ENCODE measurements around the gene OR12D1. TPM values are rescaled to one million over a fixed set of nuclear protein-coding genes. Genes with fewer than 3 reads are reported as not detected.

OR12D1 gene
- total RNA-seq, 1 donor from 2014 or later = not detected

DNA sequence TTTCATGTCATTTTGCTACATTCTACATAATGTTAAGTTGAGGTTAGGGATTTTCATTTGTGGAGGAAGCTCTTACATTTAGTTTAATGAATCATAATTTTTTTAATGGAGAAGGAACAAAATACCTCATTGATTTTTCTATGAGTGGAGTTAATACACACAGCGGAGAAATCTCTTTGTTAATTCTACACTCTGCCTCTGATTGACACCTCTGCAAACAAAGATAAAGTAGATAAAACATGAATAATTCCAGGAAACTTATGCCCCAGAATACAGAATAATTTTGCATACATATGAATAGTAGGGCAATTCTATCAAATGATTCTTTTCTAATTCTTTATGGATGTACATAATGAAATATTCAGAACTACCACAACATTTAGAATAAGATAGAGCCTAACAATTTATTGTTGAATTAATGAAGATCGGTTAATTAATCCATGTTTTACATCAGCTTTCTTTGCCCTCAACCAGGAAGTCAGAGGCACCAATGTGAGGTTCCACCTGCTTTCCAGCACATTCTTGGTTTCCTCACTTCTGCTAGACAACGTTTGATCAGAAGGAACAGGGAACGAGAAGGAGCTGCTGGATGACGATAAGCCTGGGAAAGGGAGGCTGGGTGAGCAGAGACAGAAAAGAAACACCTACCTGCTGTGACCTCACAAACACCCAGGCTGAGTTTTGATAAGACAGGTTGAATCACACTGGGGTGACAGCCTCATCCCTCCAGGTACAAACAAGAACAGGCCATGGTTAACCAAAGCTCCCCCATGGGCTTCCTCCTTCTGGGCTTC lies 46.5 kb downstream of the OR12D1 start:
- ATAC-seq = no peak
- DNase-seq (ENCODE audit: missing footprints) = no peak
- intact Hi-C loops (cut with DNase I) = no loop called here

DNA sequence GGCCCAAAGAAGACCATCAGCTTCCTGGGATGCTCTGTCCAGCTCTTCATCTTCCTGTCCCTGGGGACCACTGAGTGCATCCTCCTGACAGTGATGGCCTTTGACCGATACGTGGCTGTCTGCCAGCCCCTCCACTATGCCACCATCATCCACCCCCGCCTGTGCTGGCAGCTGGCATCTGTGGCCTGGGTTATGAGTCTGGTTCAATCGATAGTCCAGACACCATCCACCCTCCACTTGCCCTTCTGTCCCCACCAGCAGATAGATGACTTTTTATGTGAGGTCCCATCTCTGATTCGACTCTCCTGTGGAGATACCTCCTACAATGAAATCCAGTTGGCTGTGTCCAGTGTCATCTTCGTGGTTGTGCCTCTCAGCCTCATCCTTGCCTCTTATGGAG lies 47.3 kb downstream of the OR12D1 start:
- ATAC-seq (no peak), DNase-seq (ENCODE audit: missing footprints) (no peak)
- intact Hi-C loops (cut with DNase I) = no loop called here

DNA sequence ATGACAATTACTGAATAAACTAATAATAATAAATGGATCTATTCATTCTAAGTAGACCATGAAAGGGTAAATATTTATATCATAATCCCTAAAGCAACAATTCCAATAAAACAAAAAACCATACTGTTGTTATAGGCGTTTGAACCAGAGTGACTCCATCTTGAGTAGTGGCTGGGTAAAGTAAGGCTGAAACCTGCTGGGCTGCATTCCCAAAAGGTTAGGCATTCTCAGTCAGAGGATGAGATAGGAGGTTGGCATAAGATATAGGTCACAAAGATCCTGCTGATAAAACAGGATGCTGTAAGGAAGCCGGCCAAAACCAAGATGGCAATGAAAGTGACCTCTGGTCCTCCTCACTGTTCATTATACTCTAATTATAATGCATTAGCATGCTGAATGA lies 50.6 kb downstream of the OR12D1 start:
- ATAC-seq = no peak
- intact Hi-C loops (cut with DNase I) = no loop called here
- no peak for DNase-seq (ENCODE audit: missing footprints)

DNA sequence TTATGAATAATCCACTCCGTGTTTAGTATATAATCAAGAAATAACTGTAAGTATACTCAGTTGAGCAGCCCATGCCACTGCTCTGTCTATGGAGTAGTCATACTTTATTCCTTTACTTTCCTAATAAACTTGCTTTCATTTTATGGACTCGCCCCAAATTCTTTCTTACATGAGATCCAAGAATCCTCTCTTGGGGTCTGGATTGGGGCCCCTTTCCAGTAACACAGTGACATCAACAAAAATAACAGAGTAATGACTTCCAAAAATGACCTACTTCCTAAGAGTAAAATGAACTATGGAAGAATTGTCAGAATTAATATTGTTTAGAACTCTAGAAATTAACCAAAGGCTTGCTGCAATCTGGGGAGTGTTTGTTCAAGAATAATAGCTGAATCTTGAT lies 51.1 kb downstream of the OR12D1 start:
- intact Hi-C loops (cut with DNase I) = no loop called here
- DNase-seq (ENCODE audit: missing footprints) = no peak
- no peak for ATAC-seq

DNA sequence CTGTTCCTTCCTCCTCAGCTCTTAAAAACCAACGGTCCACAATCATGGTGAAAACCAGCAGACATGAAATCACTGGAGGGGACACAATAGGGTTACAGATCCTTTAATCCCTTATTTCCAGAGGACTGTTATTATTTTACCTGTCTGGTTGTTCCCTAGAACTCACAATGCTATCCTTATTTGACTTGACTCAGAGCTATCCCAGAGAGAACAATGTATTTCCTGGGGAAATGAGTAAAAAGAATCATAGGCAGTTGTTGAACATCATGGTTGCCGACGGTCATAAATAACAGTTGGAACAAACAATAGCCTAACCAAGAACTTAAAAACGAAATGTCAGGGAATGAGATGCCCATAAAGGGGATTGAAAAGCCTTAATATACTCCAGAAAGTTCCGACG lies 51.5 kb downstream of the OR12D1 start:
- DNase-seq (ENCODE audit: missing footprints) (no peak), ATAC-seq (no peak)
- intact Hi-C loops (cut with DNase I) = no loop called here

Other genes with a start within 250 kb of the OR12D1 start
- gene OR2J2, start 244.0 kb upstream of the OR12D1 start, total RNA-seq = not detected
- gene OR14J1, start 113.2 kb upstream of the OR12D1 start, total RNA-seq = not detected
- gene OR5V1, start 46.1 kb upstream of the OR12D1 start, total RNA-seq = not detected
- gene OR12D3, start 39.6 kb upstream of the OR12D1 start, total RNA-seq = not detected
- gene OR12D2, start 19.3 kb upstream of the OR12D1 start, total RNA-seq = not detected
- gene OR10C1, start 24.4 kb downstream of the OR12D1 start, total RNA-seq = not detected
- gene OR11A1, start 42.1 kb downstream of the OR12D1 start, total RNA-seq = not detected
- gene OR2H1, start 42.2 kb downstream of the OR12D1 start, total RNA-seq = not detected
- not detected for gene MAS1L, start 73.0 kb downstream of the OR12D1 start, total RNA-seq
- not detected for gene UBD, start 144.8 kb downstream of the OR12D1 start, total RNA-seq
- gene OR2H2, start 170.2 kb downstream of the OR12D1 start, total RNA-seq = not detected
- 19.0 TPM for gene GABBR1, start 218.3 kb downstream of the OR12D1 start, total RNA-seq
- gene MOG, start 242.2 kb downstream of the OR12D1 start, total RNA-seq = 12.6 TPM